DMS153 (cell line): ENCODE results near the gene SHMT2.

ENCODE experiments used
- DNase-seq: peaks from one replicate; lab custom pipeline; 2025; lab: John Stamatoyannopoulos, UW

SHMT2 gene

DNA sequence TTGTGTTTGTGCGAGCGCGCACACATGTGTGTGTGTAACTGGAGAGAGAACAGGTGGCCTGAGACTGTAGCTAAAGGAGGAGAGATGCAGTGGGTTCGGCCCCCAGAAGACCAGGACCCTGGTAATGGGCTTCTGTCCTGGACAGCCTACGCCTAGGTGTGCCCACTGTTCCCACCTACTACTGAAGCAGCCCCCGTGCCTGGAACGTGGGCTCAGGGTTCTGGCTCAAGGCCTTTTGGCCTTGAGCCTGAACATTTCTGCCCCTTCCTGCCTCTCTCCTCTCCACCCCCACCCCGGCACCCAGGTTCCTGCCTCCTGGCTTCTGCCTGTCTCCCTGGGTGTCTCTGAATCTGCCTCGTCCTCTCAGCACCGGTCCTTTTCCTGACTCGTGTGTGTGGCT lies 14.4 kb upstream of the SHMT2 start:
- no peak for DNase-seq

- DNase-seq: peak; percentile 11
These were observed 13.9 kb upstream of the SHMT2 start for GRCh38 chr12:57215668-57216013.

- DNase-seq: peak; percentile 41
These were observed 13.2 kb upstream of the SHMT2 start, which contains the start of gene NXPH4 for GRCh38 chr12:57216014-57216911. Gene NXPH4 (plus strand): TSS chr12:57216794. CDS start chr12:57216970, 176 bp downstream.

DNA sequence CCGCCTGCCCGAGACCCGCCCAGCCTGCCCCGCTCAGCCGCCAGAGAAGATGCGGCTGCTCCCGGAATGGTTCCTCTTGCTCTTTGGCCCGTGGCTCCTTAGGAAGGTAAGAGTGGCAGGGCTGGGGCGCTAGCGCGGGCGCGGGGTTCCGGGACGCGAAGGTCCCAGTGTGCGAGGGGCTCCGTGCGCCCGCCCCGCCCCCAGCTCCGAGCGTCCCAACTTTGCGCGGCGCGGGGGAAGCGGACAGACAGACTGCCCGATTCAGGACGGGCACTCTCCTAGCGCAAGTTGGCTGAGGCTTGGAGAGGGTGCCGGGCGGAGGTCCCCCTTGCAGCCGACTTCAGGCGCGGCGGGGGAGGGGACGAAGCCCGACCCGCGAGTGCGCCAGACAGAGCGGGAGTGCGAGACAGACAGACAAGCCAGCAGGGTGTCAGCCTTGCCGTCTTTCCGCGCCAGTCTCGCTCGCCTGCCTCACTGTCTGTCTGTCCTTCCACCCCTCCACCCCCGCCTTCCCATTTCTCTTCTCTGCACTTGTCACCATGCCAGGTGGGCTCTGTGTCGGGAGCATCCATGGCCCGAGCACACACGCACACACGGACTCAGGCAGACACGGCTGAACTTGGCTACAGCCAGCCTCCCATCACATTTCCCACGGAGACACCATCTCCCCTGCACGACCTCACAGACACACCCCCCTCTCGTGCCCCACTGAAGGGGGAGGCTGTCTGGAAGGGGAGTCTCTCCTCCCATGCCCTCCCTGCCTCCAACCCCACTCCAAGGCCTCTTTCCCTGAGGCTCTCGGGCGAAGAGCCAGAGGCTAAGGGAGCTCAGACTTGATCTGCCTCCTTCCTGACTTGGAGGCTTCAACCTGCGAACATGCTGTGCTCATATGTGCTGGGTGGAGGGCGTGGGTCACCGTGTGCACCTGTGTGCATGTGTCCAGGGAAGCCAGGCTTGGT lies 12.3 kb upstream of the SHMT2 start:
- no peak for DNase-seq

DNA sequence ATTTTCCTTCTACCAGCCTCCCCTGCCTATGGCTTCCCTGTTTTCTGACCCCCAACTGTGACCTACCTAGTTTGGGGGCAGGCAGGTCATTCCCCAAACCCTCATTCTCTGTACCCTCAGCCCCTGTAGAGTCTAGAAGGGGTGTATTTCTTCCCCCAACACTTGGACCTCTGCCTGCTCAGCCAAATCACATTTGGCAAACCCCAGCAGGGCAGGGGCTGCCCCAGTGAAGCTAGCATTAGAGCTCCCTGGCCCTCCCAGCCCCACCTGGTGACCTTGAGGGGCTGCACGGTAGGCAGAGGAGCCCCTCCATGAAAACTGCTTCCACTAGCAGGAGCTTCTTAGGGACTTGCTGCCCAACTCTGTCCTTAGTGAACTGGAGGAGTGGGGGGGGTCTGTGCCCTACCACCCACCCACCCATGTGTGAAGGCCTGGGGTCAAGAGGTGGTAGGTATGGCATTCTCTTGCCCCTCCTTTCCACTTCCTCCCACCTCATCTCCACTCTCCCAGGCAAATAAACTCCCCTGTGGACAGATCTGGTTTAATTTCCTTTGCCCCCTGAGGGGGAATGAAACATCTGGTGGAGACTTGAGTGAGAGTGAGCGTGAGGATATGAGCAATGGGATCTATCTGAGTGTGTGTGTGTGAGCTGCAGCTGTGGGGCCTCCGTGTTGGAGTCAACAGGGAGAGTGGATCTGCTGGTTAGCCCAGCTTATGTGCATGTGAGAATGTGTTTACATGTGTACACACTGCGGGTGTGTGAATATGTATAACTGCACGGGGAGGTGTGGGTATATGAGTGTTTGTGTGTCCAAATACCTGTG lies 11.3 kb upstream of the SHMT2 start:
- no peak for DNase-seq

DNA sequence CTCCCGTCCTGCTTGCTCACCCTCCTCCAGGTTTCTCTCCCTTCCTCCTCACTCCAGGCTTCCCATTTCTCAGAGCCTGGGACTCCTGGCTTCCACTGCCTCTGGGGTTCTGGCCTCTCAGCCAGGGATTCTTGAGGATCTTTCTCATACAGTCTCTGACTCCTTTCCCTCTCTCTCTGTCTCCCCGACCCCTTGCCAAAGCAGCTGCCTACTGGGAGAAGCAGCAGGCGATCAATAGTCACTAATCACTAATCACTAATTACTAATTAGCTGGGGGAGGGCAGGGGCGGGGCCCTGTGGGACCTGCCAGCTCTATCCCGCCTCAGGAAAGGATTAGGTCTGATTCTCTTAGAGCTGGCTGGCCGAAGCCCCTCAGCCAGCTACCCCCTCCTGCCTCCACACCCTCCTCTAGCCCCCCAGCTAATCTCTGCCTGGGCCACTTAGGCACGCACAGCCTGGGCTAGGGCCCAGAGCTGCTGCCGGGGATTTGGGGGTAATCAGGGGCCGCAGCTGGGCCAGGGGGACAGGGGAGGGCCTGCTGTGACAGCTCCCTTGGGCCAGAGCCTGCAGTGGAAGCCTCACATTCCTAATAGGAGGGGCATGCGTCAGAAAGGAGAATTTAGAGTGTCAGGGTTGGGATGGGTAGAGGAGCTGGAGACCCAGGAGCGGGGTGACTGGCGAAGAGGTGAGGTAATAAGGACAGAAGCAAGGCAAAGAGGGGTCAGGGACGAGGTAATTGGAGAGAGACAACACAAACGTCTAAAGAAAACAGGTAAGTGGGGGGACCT lies 10.1 kb upstream of the SHMT2 start:
- DNase-seq: no peak

DNA sequence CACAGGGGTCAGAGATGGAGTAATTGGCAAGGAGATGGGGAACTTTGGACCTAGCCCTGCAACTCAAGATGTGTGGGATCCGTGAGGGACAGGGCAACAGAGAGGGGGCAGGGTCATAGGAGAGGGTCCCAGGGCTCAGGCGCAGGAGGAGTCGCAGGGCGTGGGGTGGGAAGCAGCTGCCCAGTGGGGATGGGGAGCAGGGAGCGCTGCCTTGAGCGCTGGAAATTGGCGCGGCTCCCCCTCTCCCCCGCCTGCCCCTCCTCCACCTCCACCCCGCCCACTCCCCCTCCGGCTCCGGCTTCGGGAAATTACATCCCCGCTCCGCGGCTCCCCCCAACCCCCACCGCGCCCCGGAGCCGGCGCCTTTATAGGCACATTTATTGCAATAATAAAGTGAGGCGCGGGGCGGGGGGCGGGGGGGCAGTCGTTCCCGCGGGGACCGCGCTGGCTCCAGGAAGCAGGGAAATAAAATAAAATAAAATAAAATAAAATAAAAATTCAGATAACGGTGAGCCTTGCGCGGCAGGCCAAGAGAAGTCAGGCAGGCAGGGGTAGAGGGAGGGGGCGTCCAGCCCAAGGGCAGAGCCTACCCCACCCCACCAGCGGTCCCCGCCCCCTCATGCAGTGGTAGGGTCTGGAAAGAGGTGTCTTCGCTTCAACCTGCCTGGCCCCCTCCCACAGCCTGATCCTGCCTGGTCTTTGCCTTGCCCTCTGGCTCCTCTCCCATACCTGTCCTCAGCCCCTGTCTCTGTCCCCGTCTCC lies 9.3 kb upstream of the SHMT2 start:
- DNase-seq: no peak

DNA sequence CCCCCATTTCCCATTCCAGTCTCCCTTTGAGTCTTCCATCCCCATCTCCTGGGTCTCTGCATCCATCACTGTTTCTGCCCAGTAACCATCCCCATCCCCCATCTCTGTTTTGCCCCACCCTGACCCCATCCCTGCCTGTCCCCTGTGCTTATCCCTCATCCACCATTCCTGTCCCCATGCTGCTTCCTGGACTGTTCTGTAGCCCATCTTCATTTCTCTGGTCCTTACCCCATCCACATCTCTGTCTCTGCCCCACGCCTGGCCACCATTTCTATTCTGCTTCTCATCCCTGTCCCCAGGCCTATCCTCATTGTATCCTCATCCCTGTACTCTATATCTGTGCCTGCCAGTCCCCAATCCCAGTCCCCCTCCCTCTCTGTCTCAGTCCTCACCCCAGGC lies 8.7 kb upstream of the SHMT2 start:
- DNase-seq: no peak

DNA sequence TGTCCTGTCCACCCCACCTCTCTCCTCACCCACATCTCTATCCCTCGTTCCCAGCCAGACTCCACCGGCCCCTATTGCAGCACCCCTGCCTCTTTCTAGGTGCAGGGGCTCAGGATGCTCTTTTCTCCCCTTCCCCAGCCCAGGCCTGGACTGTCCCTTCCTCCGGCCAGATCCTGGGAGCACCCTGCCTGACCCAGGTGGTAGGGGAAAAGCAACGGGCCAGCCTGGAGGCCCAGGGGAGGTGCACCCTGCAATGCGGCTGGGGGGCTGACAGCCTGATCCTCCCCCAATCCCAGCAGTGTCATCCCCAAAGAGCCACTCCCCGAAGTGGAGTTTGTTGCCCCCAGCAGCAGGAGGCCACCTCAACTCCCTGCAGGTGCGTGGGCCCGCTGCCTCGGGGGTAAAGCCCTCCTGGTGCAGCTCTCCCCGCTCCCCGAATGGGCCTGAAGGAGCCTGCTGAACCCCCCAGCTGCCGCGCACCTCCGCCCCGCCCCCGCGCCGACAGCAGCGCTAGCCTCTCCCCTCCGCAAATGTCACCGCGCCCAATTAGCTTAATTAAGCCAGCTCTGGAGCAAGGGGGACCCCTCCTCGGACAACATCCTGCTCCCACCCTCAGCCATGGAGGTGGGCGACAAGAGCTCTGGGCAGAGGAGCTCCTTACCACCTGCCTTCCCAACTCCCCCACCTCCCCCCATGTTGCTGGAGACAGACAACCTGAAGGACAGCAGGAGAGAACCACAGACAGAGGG lies 8.2 kb upstream of the SHMT2 start:
- no peak for DNase-seq

- DNase-seq: peak; percentile 1
These were observed 7.0 kb upstream of the SHMT2 start for GRCh38 chr12:57222286-57223190.

DNA sequence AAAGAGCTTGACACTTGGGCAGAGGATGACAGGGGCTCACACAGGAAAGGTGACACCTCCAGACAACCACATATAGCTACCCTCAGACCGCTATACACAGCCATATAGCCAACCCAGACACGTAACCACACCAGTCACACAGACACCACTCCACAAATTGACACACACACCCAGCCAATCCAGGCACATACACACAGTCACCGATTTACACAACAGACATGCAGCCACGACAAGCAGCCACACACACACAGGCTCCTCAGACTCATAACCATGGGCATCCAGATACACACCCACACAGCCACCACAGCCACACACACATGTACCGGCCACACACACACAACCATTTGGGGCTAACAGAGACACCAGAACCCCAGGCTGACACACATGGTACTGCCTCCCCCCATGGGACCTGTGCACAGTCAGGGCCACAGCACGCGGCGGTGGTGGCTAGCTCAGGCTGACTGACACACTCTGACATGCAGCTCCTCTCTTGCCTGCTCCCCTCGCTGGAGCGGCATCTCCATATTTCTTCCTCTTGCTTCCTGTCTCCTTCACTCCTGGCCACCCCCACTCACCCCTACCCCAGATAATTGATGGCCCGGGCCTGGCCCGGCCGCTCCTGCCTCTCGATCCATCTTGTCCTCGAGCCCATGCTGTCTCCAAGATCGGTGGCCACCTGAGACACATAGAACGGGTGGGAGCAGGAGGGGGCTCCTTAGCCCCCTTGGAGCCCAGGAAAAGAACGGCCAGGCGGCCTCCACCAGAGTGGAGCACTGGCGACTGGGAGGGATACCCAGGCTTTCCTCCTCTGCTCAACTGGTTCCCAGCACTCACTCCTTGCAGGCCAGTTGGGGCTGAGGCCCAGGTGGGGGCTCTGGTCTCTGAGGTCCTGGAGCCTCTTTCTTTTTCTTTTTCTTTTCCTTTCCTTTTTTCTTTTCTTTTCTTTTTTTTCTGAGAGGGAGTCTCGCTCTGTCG lies 6.0 kb upstream of the SHMT2 start:
- DNase-seq: no peak

DNA sequence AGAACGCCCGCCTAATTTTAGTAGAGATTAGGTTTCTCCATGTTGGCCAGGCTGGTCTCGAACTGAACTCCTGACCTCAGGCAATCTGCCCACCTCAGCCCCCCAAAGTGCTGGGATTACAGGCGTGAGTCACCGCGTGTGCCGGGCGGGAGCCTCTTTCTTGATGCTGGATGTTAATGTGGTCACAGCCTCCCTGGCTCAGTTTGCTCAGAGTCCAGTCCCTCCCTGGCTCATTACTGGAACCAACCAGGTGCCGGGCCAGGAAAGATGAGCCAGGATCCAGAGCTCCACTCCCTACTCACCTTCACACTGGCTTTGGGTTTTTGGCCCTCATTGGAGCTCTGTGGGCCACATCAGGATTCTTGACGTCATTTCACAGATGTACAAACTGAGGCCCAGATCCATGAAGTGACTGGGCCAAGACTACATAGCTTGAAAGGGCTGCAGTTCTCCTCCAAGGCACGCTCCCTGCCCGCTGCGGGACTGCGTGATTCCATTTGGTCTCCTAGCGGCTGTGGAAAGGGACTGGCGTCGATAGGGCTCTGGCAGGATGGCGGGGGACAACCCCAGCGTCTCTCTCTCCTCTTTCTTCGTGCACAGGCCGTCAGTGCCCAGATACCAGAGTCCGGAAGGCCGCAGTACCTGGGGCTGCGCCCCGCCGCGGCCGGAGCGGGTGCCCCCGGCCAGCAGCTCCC lies 5.1 kb upstream of the SHMT2 start:
- DNase-seq: no peak

DNA sequence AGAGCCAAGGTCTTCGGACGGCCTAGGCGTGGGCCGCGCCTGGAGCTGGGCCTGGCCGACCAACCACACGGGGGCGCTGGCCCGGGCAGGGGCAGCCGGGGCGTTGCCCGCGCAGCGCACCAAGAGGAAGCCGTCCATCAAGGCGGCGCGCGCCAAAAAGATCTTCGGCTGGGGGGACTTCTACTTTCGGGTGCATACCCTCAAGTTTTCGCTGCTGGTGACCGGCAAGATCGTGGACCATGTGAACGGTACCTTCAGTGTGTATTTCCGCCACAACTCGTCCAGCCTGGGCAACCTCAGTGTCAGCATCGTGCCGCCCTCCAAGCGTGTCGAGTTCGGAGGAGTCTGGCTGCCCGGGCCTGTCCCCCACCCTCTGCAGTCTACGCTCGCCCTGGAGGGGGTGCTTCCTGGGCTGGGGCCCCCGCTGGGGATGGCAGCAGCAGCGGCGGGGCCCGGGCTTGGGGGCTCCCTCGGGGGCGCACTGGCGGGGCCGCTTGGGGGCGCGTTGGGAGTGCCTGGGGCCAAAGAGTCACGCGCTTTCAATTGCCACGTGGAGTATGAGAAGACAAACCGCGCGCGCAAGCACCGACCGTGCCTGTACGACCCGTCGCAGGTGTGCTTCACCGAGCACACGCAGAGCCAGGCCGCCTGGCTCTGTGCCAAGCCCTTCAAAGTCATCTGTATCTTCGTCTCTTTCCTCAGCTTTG lies 4.4 kb upstream of the SHMT2 start:
- peak; percentile 9 for DNase-seq

DNA sequence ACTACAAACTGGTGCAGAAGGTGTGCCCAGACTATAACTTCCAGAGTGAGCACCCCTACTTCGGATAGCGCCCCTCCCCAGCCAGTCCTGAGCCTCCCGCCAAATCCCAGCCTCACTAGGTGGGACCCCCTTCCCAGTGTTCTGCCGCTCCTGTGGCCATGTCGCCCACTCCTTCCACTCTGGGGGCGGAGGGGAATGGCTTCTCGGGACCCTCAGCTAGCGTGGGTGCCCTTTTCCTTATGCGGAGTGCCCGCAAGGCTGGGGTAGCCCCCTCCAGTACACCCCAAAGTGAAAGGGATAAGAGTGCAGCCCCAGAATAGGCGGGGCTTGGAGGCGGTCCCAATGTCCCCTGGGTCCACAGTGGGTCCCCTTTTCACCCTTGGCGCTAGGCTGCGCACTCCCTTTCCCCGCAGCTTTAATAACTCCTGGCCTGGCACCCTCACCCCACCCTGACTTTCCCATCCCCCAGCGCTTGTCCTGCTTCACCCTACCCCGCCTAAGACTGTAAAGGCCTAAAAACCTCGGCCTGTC lies 3.8 kb upstream of the SHMT2 start:
- no peak for DNase-seq

DNA sequence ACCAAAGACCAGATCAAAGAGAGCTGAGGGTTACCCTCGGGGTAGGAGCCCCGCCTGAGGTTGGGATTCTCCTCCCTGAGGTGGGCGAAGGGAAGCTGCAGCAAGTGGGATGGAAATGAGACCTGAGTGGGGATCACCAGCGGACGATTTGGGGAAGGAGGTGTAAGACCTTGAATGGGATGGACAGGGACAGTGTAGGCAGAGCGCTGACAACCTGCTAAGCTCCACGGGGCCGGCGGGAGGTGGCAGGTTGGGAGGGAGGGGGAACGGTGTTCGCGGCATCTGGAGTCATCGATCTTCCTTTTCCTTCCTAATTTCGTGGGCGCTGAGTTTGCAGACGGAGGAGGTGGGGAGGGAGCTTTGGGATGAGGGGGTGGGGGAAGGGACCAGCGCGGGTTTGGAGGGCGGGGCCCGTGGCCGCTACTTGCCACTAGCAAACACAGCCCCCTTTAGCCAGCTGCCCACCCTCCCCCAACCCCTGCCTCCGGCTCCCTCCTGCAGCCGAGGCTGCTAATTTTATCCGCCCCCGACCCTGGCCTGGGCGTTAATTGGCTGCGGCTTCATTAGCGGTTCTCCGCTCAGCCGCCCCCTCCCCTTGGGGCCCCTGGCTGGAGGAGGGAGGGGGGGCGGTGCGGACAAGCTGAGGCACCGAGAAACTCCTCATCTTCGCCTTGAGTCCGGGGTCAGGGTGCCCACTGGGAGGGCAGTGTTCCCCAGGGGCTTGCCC lies 2.8 kb upstream of the SHMT2 start:
- no peak for DNase-seq
